Neuronal stem cell (in vitro differentiated cells): ENCODE results near the gene ST3GAL4.
A peak's percentile ranks its signal among the peaks of the same experiment; 100 is the strongest.

Source experiments
- DNase-seq: peaks from one replicate; pipeline ENCODE4 v3.0.0-alpha.2; 2013; ENCODE audit warnings: low spot score
- H2AFZ ChIP-seq: one replicate; pipeline ENCODE4 v1.6.1; 2013; ENCODE audit warnings: mild to moderate bottlenecking, low read length, inconsistent platforms
- H2AK5ac ChIP-seq: 2 replicates; pipeline ENCODE4 v1.6.1; 2013; ENCODE audit warnings: low read depth, mild to moderate bottlenecking, inconsistent platforms, low read length, moderate library complexity, mixed read lengths
- H2BK120ac ChIP-seq: 2 replicates; pipeline ENCODE4 v1.6.1; 2013; ENCODE audit warnings: low read depth, mild to moderate bottlenecking, inconsistent platforms, low read length, moderate library complexity, mixed read lengths
- H2BK12ac ChIP-seq: one replicate; pipeline ENCODE4 v1.6.1; 2013; ENCODE audit warnings: low read length, inconsistent platforms
- H2BK15ac ChIP-seq: 2 replicates; pipeline ENCODE4 v1.6.1; 2013; ENCODE audit warnings: mild to moderate bottlenecking, low read length, inconsistent platforms, mixed read lengths
- H2BK5ac ChIP-seq: one replicate; pipeline ENCODE4 v1.6.1; 2013; ENCODE audit warnings: inconsistent platforms, mild to moderate bottlenecking, low read length, moderate library complexity
- H3K14ac ChIP-seq: one replicate; pipeline ENCODE4 v1.6.1; 2013; ENCODE audit warnings: low read length, inconsistent platforms
- H3K18ac ChIP-seq: 2 replicates; pipeline ENCODE4 v1.6.1; 2013; ENCODE audit warnings: low read length, inconsistent platforms
- H3K23ac ChIP-seq: 2 replicates; pipeline ENCODE4 v1.6.1; 2013; ENCODE audit warnings: low read depth, mild to moderate bottlenecking, mixed read lengths, low read length, inconsistent platforms; ENCODE audit not compliant: poor library complexity
- H3K27ac ChIP-seq: replicated peaks from 3 replicates; pipeline ENCODE4 v1.5.1; 2013; ENCODE audit warnings: low read length, inconsistent platforms
- H3K27me3 ChIP-seq, 3 experiments: 2 replicates each; pipeline ENCODE4 v1.6.1; 2013; ENCODE audit warnings: low read length in 3 of 3, mild to moderate bottlenecking in 2 of 3, inconsistent platforms in 1 of 3, low read depth in 1 of 3, mixed read lengths in 1 of 3, moderate library complexity in 1 of 3; ENCODE audit not compliant: control insufficient read depth in 3 of 3, insufficient read depth in 3 of 3
- H3K36me3 ChIP-seq, 2 donors: replicated peaks in 1 of 2; 2 replicates each; pipeline ENCODE4 v1.6.1; 2013; ENCODE audit warnings: low read length in 2 of 2; ENCODE audit not compliant: control insufficient read depth in 2 of 2, insufficient read depth in 2 of 2
- H3K4ac ChIP-seq: 2 replicates; pipeline ENCODE4 v1.6.1; 2013; ENCODE audit warnings: inconsistent platforms, mild to moderate bottlenecking, low read length, moderate library complexity
- H3K4me1 ChIP-seq, 2 donors: 1 replicate in 1 of 2; 2 replicates in 1 of 2; pipeline ENCODE4 v1.6.1; 2013; ENCODE audit warnings: low read length in 2 of 2, low read depth in 1 of 2; ENCODE audit not compliant: control insufficient read depth in 2 of 2, insufficient read depth in 1 of 2
- H3K4me2 ChIP-seq: one replicate; pipeline ENCODE4 v1.6.1; 2013; ENCODE audit warnings: mild to moderate bottlenecking, low read length, inconsistent platforms; ENCODE audit not compliant: insufficient read depth, poor library complexity, severe bottlenecking
- H3K4me3 ChIP-seq, 2 donors: 2 replicates each; pipeline ENCODE4 v1.5.1; 2013; ENCODE audit warnings: low read length in 2 of 2, mild to moderate bottlenecking in 2 of 2, inconsistent platforms in 1 of 2, moderate library complexity in 1 of 2
- H3K79me1 ChIP-seq: one replicate; pipeline ENCODE4 v1.6.1; 2013; ENCODE audit warnings: low read depth, mild to moderate bottlenecking, inconsistent platforms, low read length, moderate library complexity
- H3K9ac ChIP-seq: one replicate; pipeline ENCODE4 v1.6.1; 2013; ENCODE audit warnings: mild to moderate bottlenecking, low read depth, low read length, inconsistent platforms; ENCODE audit not compliant: poor library complexity
- H3K9me3 ChIP-seq, 2 donors: replicated peaks in 1 of 2; 2 replicates each; pipeline versions ENCODE3 to v1.6.1; 2013; ENCODE audit warnings: low read length in 2 of 2, mild to moderate bottlenecking in 2 of 2, inconsistent platforms in 1 of 2, low read depth in 1 of 2, mixed read lengths in 1 of 2, moderate library complexity in 1 of 2; ENCODE audit not compliant: control insufficient read depth in 2 of 2, insufficient read depth in 1 of 2
- H4K8ac ChIP-seq: one replicate; pipeline ENCODE4 v1.6.1; 2013; ENCODE audit warnings: low read depth, mild to moderate bottlenecking, inconsistent platforms, low read length, moderate library complexity
- H4K91ac ChIP-seq: one replicate; pipeline ENCODE4 v1.6.1; 2013; ENCODE audit warnings: low read length, low read depth, mild to moderate bottlenecking, inconsistent platforms; ENCODE audit not compliant: poor library complexity
- WGBS, 2 donors: extraction: QIAGEN DNeasy Blood & Tissue Kit; methylation state at CpG; one replicate each; pipeline ENCODE4 v1.1.7; 2013; ENCODE audit warnings: missing lambda C conversion rate in 2 of 2, mixed read lengths in 1 of 2; ENCODE audit not compliant: insufficient read length in 2 of 2, insufficient replicate concordance in 1 of 2; ENCODE audit errors: extremely low coverage in 2 of 2; 5-methylcytosine and 5-hydroxymethylcytosine counted together

ST3GAL4 gene

DNA sequence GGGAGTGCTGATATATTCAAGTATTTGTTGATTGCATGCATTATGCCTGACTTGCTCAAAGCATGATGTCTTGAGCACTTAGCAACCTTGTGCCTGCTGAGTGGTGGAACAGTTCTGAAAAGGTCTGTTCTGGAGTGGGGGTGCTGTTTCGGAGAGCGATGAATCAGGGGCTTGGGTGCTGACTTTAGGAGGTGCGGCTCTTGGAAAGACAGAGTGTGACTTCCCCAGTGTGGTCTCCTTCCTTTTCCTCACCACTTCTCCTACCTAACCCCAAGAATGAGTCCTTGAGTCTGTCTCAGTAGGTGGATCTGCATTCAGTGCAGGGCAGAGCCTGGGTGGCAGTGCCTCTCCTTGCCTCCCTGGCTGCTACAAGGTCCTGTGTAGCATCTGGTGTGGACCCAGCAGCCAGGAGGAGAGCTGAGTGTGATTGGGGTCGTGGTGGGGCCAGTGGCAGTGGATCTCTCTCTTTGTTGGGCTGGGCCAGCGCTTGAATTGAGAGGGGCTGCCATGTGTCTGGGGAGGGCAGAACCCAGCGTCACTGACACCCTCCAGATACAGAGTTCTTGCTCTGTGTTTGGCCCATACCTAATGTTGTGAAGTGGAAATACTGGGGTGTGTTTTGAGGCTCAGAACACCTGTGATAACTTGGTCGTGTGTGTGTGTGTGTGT is 35.9 kb downstream of the ST3GAL4 start:
- Histone ChIP-seq H3K79me1 (peaks cover 6% of the 10 kb centered on the region), H3K18ac (peak overlapping the region; percentile 88), H2AFZ (no peak overlapping the region), H2BK120ac (no peak overlapping the region), H3K9ac (no peak overlapping the region), H2BK5ac (no peak overlapping the region), H3K4me1 (peaks cover 0 to 12% of the 10 kb centered on the region in 2 donors), H2BK15ac (no peak overlapping the region), H3K4me3 (peak overlapping the region in 1 of 2 donors; percentile 45), H3K9me3 (no peaks in the 10 kb centered on the region), H3K4ac (no peak overlapping the region), H3K23ac (no peak overlapping the region), H4K8ac (no peak overlapping the region), H3K14ac (no peak overlapping the region), H2BK12ac (no peak overlapping the region), H4K91ac (no peak overlapping the region), H3K27me3 (no peaks in the 10 kb centered on the region), H2AK5ac (no peak overlapping the region), H3K36me3 (no peaks in the 10 kb centered on the region), H3K27ac (no peak overlapping the region), H3K4me2 (no peak overlapping the region)
- WGBS, 2 donors = no CpG with 5 or more reads among the region's 7 CpGs
- no peak for DNase-seq

DNA sequence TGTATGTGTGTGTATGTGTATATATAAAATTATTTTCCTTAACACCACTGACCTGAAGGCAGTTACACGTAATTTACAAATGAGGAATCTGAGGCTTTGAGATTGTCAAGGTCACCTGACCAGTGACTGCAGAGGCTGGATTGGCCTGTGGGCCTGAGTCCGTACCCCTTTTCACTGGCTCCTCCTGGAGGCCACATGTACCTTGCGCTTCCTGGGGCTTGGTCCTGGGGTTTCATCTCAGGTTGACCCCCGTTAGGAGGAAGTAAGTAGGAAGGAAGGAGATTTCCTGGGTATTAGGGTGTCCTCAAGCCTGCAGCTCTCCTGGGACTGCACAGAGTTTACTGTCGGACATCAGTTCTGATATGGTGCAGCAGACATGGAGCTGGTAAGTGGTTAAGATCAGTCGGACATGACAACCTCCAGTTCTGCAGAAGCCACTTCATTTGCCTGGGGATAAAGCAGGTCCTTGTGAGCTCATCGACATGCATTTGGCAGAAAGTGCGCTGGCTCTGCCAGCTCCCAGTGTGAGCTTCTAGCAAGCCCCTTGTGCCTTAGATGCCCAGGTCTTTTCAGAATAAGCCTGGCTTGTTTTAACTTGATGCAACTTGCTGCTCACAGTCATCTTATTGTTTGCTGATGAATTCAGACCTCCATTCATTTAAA is 36.6 kb downstream of the ST3GAL4 start:
- H2BK120ac ChIP-seq = no peak overlapping the region
- H3K23ac ChIP-seq = no peak overlapping the region
- H3K14ac ChIP-seq = no peak overlapping the region
- H3K4me2 ChIP-seq = no peak overlapping the region
- H3K27ac ChIP-seq = no peak overlapping the region
- H2AK5ac ChIP-seq = no peak overlapping the region
- no peak overlapping the region for H3K4ac ChIP-seq
- no CpG with 5 or more reads among the region's 8 CpGs for WGBS, 2 donors
- no peaks in the 10 kb centered on the region for H3K9me3 ChIP-seq
- H2AFZ ChIP-seq = no peak overlapping the region
- H3K9ac ChIP-seq = no peak overlapping the region
- no peaks in the 10 kb centered on the region for H3K36me3 ChIP-seq
- H3K18ac ChIP-seq = no peak overlapping the region
- no peak overlapping the region for H2BK12ac ChIP-seq
- peaks cover 0 to 7% of the 10 kb centered on the region in 2 donors for H3K4me1 ChIP-seq
- DNase-seq = no peak
- no peak overlapping the region for H4K91ac ChIP-seq
- peaks cover 3% of the 10 kb centered on the region for H3K79me1 ChIP-seq
- H2BK5ac ChIP-seq = no peak overlapping the region
- H3K27me3 ChIP-seq = no peaks in the 10 kb centered on the region
- no peak overlapping the region for H4K8ac ChIP-seq
- no peak overlapping the region for H3K4me3 ChIP-seq
- no peak overlapping the region for H2BK15ac ChIP-seq

DNA sequence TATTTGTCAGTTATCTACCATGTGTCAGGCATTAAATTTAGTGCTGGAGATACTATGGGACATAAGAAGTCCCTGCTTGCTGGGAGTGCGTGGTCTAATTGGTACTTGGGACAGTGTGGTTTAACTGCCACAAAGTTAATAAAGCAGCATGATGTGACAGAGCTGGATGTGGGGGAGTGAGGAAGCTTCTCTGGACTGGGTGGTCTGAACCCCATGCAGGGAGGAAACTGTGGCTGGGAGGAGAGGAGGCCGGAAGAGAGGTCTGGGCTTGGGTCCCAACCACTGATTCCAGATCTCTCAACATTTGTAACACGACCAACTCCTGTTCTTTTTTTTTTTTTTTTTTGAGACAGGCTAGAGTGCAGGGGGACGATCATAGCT is 37.1 kb downstream of the ST3GAL4 start:
- no peak overlapping the region for H3K4me2 ChIP-seq
- no peak overlapping the region for H3K4ac ChIP-seq
- H2BK120ac ChIP-seq = no peak overlapping the region
- no peaks in the 10 kb centered on the region for H3K9me3 ChIP-seq
- H2AFZ ChIP-seq = no peak overlapping the region
- DNase-seq = no peak
- H3K36me3 ChIP-seq = no peaks in the 10 kb centered on the region
- no peak overlapping the region for H3K23ac ChIP-seq
- no peak overlapping the region for H2BK5ac ChIP-seq
- peaks cover 0 to 7% of the 10 kb centered on the region in 2 donors for H3K4me1 ChIP-seq
- H3K79me1 ChIP-seq = peaks cover 3% of the 10 kb centered on the region
- no peak overlapping the region for H2AK5ac ChIP-seq
- no peak overlapping the region for H4K91ac ChIP-seq
- no peak overlapping the region for H3K27ac ChIP-seq
- H2BK12ac ChIP-seq = no peak overlapping the region
- no peaks in the 10 kb centered on the region for H3K27me3 ChIP-seq
- WGBS, 2 donors = no CpG with 5 or more reads among the region's 4 CpGs
- no peak overlapping the region for H2BK15ac ChIP-seq
- H3K18ac ChIP-seq = no peak overlapping the region
- no peak overlapping the region for H4K8ac ChIP-seq
- H3K9ac ChIP-seq = no peak overlapping the region
- no peak overlapping the region for H3K14ac ChIP-seq
- no peak overlapping the region for H3K4me3 ChIP-seq

DNA sequence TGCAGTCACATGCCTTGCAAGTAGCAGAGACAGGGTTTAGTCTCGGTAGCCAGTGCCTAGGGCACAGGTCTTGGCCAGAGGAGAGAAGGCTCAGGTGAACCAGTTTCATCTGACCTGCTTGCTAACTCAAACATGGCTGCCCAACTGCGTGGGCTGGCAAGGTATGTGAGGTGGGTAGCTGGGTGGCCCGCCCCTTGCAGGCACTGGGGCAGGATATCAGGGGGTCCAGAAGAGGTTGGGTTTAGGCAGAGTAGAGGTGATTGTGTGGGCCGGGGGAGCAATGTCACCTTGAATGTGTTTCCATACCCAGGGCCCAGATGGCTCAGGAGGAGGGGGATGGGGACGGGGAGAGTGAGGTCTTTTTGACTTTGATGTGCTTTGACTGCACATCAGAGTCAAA is 37.7 kb downstream of the ST3GAL4 start:
- no peak overlapping the region for H4K91ac ChIP-seq
- H3K79me1 ChIP-seq = peaks cover 3% of the 10 kb centered on the region
- peak overlapping the region; percentile 2 for H2BK5ac ChIP-seq
- DNase-seq = no peak
- no peak overlapping the region for H3K14ac ChIP-seq
- peak overlapping the region; percentile 24 for H2AK5ac ChIP-seq
- no CpG with 5 or more reads among the region's 5 CpGs for WGBS, 2 donors
- no peak overlapping the region for H2AFZ ChIP-seq
- H3K4me1 ChIP-seq = peaks cover 0 to 7% of the 10 kb centered on the region in 2 donors
- H2BK12ac ChIP-seq = no peak overlapping the region
- H3K9me3 ChIP-seq = no peaks in the 10 kb centered on the region
- no peak overlapping the region for H2BK120ac ChIP-seq
- H4K8ac ChIP-seq = no peak overlapping the region
- no peak overlapping the region for H3K9ac ChIP-seq
- no peak overlapping the region for H3K27ac ChIP-seq
- no peak overlapping the region for H3K18ac ChIP-seq
- no peak overlapping the region for H3K4me2 ChIP-seq
- no peak overlapping the region for H3K4me3 ChIP-seq
- no peaks in the 10 kb centered on the region for H3K36me3 ChIP-seq
- no peak overlapping the region for H3K4ac ChIP-seq
- no peak overlapping the region for H2BK15ac ChIP-seq
- H3K27me3 ChIP-seq = no peaks in the 10 kb centered on the region
- H3K23ac ChIP-seq = peak overlapping the region; percentile 14
